ENCODE data around the gene PEX12.
"Not testable (repeated sequence)": the region's sequence is repeated elsewhere in the genome, so short reads cannot be mapped to it uniquely, and the experiment has no call there.

DNA sequence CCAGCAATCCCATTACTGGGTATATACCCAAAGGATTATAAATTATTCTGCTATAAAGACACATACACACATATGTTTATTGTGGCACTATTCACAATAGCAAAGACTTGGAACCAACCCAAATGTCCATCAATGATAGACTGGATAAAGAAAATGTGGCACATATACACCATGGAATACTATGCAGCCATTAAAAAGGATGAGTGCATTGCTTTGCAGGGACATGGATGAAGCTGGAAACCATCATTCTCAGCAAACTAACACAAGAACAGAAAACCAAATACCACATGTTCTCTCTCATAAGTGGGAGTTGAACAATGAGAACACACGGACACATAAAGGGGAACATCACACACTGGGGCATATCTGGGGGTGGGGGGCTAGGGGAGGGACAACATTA is 49.0 kb downstream of the PEX12 start:
- TF ChIP-seq, protein P1, sequence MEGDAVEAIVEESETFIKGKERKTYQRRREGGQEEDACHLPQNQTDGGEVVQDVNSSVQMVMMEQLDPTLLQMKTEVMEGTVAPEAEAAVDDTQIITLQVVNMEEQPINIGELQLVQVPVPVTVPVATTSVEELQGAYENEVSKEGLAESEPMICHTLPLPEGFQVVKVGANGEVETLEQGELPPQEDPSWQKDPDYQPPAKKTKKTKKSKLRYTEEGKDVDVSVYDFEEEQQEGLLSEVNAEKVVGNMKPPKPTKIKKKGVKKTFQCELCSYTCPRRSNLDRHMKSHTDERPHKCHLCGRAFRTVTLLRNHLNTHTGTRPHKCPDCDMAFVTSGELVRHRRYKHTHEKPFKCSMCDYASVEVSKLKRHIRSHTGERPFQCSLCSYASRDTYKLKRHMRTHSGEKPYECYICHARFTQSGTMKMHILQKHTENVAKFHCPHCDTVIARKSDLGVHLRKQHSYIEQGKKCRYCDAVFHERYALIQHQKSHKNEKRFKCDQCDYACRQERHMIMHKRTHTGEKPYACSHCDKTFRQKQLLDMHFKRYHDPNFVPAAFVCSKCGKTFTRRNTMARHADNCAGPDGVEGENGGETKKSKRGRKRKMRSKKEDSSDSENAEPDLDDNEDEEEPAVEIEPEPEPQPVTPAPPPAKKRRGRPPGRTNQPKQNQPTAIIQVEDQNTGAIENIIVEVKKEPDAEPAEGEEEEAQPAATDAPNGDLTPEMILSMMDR (IDR thresholded peaks at IDR 0.05; ENCODE audit: low read depth, low read length, poor library complexity, severe bottlenecking) = not testable (repeated sequence)
- TF ChIP-seq EZH2phosphoT487 (IDR thresholded peaks at IDR 0.05; ENCODE audit: borderline replicate concordance, low read length) = not testable (repeated sequence)

All from DOHH2 (cell line).